HG02885 (cell line): ENCODE measurements around the gene SCAF4.
"Not testable (repeated sequence)": the region's sequence is repeated elsewhere in the genome, so short reads cannot be mapped to it uniquely, and the experiment has no call there.

Source experiments
- ATAC-seq: cut with Tn5 transposase; IDR thresholded peaks from one replicate; pipeline ENCODE4 v1.9.1; 2021; ENCODE audit warnings: mild to moderate bottlenecking; ENCODE audit not compliant: unreplicated experiment, poor library complexity

SCAF4 gene

DNA sequence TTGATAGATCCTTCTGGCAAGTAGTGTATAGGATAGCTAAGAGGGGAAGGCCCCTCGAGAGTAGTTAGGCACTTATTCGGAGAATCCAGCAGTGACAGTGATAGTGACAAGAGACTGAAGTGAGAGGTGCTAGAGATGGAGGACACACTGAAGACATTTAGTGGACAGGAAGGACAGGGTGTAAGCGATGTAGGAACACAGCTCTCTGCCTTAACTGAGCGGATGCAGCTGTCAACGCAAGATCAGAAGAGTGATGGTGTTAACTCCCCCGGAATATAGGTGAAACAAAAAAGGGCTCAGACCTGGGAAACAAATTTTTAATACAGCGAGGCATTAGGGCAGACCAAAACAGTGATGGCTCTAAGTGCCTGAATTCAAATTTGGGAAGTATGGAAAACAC lies 56.6 kb downstream of the SCAF4 start:
- no peak for ATAC-seq

DNA sequence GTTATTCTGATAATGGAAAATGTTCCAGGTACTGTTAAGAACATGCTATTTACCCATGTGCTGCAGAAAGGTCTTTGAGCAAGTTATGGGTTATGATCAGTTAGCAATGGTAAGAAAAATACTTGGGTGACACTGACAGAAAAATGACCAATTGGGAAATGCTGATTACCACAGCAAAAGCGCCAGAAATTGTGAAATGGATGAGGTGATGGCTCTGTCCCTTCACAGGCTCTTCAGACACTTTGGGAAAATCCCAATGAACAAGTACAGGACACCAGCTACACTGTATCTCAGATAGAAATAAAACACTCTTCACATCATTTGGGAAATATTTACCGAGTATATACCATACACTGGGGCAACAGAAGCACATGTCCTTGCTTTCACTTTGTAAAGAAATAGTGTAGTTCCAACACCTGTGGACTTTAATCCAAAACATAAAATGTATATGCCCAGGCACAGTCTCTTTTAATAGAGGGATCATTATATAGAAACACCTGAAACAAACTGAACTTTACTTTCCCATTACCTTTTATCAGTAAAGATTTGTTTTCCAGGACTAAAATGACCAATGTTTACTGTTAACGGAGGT lies 58.5 kb downstream of the SCAF4 start:
- no peak for ATAC-seq

DNA sequence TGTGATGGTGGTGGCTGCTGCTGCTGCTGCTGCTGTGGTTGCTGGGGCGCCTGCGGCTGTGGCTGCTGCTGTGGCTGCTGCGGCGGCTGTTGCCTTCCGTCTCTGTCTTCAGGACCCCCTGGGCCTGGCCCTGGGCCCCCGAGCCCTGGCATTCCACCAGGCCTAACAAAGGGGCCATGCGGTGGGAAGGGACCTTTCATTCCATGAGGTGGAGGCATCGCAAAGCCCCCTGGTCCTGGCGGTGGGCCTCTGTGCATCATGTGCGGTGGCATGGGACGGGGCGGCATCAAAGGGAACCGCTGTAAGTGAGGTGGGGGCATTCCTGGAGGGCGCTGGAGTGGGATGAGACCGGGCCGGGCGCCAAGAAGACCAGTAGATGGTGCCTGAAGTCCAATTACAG lies 60.0 kb downstream of the SCAF4 start:
- no peak for ATAC-seq

GRCh38 chr21:31671146-31671716 lies 60.7 kb downstream of the SCAF4 start:
- no peak for ATAC-seq

GRCh38 chr21:31670070-31670469 lies 61.8 kb downstream of the SCAF4 start:
- ATAC-seq = no peak

DNA sequence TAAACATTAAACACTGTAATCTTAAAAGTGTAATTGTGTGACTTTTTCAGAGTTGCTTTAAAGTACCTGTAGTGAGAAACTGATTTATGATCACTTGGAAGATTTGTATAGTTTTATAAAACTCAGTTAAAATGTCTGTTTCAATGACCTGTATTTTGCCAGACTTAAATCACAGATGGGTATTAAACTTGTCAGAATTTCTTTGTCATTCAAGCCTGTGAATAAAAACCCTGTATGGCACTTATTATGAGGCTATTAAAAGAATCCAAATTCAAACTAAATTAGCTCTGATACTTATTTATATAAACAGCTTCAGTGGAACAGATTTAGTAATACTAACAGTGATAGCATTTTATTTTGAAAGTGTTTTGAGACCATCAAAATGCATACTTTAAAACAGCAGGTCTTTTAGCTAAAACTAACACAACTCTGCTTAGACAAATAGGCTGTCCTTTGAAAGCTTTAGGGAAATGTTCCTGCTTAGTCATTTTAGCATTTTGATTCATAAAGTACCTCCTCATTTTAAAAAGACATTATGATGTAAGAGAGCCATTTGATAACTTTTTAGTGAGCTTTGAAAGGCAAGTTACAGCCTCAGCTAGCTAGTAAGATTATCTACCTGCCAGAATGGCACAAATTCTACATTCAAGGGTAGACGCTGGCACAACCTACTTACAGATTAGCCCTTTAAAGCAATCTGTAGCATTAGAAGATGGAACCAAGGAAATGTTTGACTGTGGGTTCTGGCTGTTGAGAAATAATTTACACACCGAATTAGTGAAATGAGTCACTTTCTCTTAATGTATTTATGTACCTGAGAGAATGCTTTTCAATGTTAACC lies 63.0 kb downstream of the SCAF4 start:
- ATAC-seq = no peak

- ATAC-seq = no peak
Measured at GRCh38 chr21:31667639-31668038, 64.3 kb downstream of the SCAF4 start.

DNA sequence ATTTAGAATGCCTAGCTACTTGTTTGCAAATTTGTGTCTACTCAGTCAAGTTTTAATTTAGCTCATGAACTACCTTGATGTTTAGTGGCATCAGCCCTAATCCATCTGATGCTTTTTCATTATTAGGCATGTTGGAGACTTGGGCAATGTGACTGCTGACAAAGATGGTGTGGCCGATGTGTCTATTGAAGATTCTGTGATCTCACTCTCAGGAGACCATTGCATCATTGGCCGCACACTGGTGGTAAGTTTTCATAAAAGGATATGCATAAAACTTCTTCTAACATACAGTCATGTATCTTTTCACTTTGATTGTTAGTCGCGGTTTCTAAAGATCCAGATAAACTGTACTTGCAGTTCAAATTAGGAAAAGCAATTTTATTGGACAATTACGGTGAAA lies 64.8 kb downstream of the SCAF4 start:
- peak; percentile 8 for ATAC-seq

GRCh38 chr21:31666445-31667010 lies 65.4 kb downstream of the SCAF4 start:
- peak; percentile 43 for ATAC-seq

DNA sequence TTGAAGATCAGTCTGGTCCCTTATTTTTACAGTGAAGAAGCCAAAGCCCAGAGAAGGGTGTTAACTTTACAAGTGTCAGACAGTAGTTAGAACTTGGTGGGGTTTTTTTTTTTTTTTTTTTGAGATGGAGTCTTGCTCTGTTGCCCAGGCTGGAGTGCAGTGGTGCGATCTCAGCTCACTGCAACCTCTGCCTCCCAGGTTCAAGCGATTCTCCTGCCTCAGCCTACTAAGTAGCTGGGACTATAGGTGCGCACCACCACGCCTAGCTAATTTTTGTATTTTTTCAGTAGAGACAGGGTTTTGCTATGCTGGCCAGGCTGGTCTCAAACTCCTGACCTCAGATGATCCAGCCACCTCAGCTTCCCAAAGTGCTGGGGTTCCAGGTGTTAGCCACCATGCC lies 66.0 kb downstream of the SCAF4 start:
- not testable (repeated sequence) for ATAC-seq

GRCh38 chr21:31665397-31665796 lies 66.5 kb downstream of the SCAF4 start:
- ATAC-seq = peak; percentile 53

DNA sequence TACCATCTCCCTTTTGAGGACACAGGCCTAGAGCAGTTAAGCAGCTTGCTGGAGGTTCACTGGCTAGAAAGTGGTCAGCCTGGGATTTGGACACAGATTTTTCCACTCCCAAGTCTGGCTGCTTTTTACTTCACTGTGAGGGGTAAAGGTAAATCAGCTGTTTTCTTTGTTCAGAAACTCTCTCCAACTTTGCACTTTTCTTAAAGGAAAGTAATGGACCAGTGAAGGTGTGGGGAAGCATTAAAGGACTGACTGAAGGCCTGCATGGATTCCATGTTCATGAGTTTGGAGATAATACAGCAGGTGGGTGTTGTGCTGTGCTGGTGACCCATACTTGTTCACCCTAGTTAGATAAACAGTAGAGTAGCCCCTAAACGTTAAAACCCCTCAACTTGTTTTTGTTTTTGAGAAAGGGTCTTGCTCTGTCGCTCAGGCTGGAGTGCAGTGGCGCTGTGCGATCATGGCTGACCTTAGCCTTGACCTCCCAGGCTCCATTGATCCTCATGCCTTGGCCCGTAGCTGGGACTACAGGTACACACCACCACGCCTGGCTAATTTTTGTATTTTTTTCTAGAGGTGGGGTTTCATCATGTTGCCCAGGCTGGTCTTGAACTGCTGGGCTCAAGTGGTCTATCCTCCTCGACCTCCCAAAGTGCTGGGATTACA lies 68.2 kb downstream of the SCAF4 start:
- no peak for ATAC-seq

GRCh38 chr21:31660591-31660990 lies 71.3 kb downstream of the SCAF4 start:
- no peak for ATAC-seq

GRCh38 chr21:31660259-31660565 lies 71.7 kb downstream of the SCAF4 start:
- ATAC-seq = no peak

GRCh38 chr21:31659536-31660258 lies 72.2 kb downstream of the SCAF4 start, which contains the start of gene SOD1:
SOD1 (plus strand) TSS chr21:31659693; CDS start chr21:31659770, 77 bp downstream.
- ATAC-seq = peak; percentile 94

GRCh38 chr21:31659286-31659535 lies 72.7 kb downstream of the SCAF4 start:
- peak; percentile 11 for ATAC-seq

- no peak for ATAC-seq
Measured at GRCh38 chr21:31658053-31658452, 73.9 kb downstream of the SCAF4 start.

DNA sequence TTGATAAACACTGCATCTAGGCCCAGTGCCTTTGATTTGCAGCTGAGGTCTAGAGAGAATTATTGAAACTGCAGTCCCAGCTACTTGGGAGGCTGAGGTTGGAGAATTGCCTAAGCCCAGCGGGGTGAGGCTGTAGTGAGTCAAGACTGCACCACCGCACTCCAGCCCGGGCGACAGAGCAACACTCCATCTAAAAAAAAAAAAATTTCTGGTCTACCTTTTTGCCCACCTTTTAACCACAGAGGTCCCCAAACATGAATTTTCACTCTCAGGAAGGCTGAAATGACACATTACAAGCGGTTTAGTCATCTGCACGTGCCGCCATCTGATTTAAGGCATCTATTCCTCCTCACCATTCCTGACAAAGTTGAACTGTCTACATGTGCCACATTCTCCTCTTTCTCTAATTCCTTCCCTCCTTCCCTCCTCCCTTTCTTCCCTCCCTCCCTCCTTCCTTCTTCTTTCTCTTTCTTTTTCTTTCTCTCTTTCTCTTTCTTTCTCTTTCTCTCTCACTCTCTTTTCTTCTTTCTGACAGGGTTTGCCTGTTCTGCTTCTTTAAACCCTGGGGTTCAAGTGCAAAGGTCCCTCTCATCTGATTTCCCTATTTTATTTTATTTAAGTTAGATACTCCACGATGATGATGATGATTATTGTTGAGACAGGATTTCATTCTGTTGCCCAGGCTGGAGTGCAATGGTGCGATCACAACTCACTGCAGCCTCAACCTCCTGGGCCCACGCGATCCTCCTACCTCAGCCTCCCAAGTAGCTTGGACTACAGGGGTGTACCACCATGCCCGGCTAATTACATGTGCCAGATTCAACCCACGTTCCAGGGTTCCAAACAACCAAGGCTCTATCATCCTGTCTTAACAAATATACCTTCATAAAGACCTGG lies 75.5 kb downstream of the SCAF4 start:
- ATAC-seq = no peak

GRCh38 chr21:31654821-31655580 lies 76.9 kb downstream of the SCAF4 start:
- ATAC-seq = not testable (repeated sequence)
